ENCODE measurements around the gene SND1. TPM values are rescaled to one million over a fixed set of nuclear protein-coding genes. Genes with fewer than 3 reads are reported as not detected.

SND1 gene
- total RNA-seq, 1 experiment from 2014 or later, result 218 TPM

- H3K9me3 Mint-ChIP-seq, result no peaks in the 10 kb centered on the region
- H3K27ac Mint-ChIP-seq, result peak overlapping the region; percentile 45 to 83 (median 66); a peak in 5 of 7 replicates
- Histone ChIP-seq H3K4me1 (ENCODE audit: insufficient read depth, low read length) (peaks cover 6% of the 10 kb centered on the region; the same call in 1 of the 2 replicates), H4K8ac (replicated peaks; ENCODE audit: insufficient read length, low read depth, low read length) (no peak overlapping the region), H3K79me1 (ENCODE audit: insufficient read depth, low read depth, low read length, poor library complexity, severe bottlenecking) (no peaks in the 10 kb centered on the region), H3K9me3 (ENCODE audit: control insufficient read depth, low read depth, low read length) (no peaks in the 10 kb centered on the region), H4K91ac (ENCODE audit: insufficient read length, low read depth, low read length) (no peak overlapping the region), H2AFZ (ENCODE audit: low read length) (no peak overlapping the region), H4K5ac (ENCODE audit: insufficient read length, low read depth, low read length) (no peak overlapping the region), H3K4ac (ENCODE audit: low read depth, low read length) (no peak overlapping the region), H2AK5ac (ENCODE audit: insufficient read length, low read length) (no peak overlapping the region), H3K23me2 (ENCODE audit: insufficient read length, low read depth, low read length, poor library complexity, severe bottlenecking) (no peaks in the 10 kb centered on the region), H3K14ac (ENCODE audit: insufficient read depth, low read length) (no peak overlapping the region), H3K27ac (ENCODE audit: insufficient read length, low read depth, low read length) (no peak overlapping the region), H2BK15ac (ENCODE audit: low read depth, low read length) (no peak overlapping the region), H3T11ph (ENCODE audit: low read length) (no peak overlapping the region), H2BK5ac (ENCODE audit: insufficient read length, low read length) (no peak overlapping the region), H3K27me3 (ENCODE audit: insufficient read depth, low read length) (no peaks in the 10 kb centered on the region), H2BK120ac (ENCODE audit: low read depth, low read length, poor library complexity, severe bottlenecking) (no peak overlapping the region), H2BK20ac (ENCODE audit: low read depth, low read length, poor library complexity, severe bottlenecking) (no peak overlapping the region), H3K18ac (ENCODE audit: insufficient read length, low read depth, low read length) (no peak overlapping the region), H3K79me2 (ENCODE audit: insufficient read depth, low read length) (no peaks in the 10 kb centered on the region), H4K20me1 (ENCODE audit: control insufficient read depth, insufficient read depth, insufficient read length) (no peaks in the 10 kb centered on the region), H2BK12ac (ENCODE audit: insufficient read length, low read depth, low read length) (no peak overlapping the region), H3K9ac (ENCODE audit: extremely low read depth, insufficient read length, low read length) (no peak overlapping the region), H3K4me2 (ENCODE audit: insufficient read depth, insufficient read length, low read length) (no peak overlapping the region), H3K56ac (ENCODE audit: insufficient read length, low read depth, low read length) (no peak overlapping the region), H3K23ac (ENCODE audit: insufficient read length, low read depth, low read length) (no peak overlapping the region)
- TF ChIP-seq CTCF (conservative IDR thresholded peaks at IDR 0.05), result no peak
- H3K4me1 Mint-ChIP-seq, result peaks cover 28 to 38% of the 10 kb centered on the region in 2 experiments
- DNase-seq, result no peak
- H3K4me3 Mint-ChIP-seq, result no peak overlapping the region
- WGBS (ENCODE audit: extremely low coverage, insufficient read length, low lambda C conversion rate), result no CpG with 5 or more reads among the region's 11 CpGs
- H3K27me3 Mint-ChIP-seq (ENCODE audit: low read depth), result no peaks in the 10 kb centered on the region
- peaks cover 3 to 25% (median 17%) of the 10 kb centered on the region in 3 experiments; a peak in 6 of 7 replicates for H3K36me3 Mint-ChIP-seq (ENCODE audit: insufficient read depth in 1 of 3, low read depth in 3 of 3)
Observed at GRCh38 chr7:127996253-127997071, 344.5 kb downstream of the SND1 start.

All from H9 (cell line).